NCI-H748 treated with DMSO at 0.1 percent for 48 hours (cell line): ENCODE data around the gene TFE3.
"Not testable (repeated sequence)": the region's sequence is repeated elsewhere in the genome, so short reads cannot be mapped to it uniquely, and the experiment has no call there.

Source experiments
- DNase-seq: peaks from one replicate; lab custom pipeline; 2025; lab: John Stamatoyannopoulos, UW

Gene TFE3

GRCh38 chrX:49001521-49002090, 41.6 kb downstream of the TFE3 start:
- DNase-seq, result no peak

GRCh38 chrX:49000636-49001035, 42.5 kb downstream of the TFE3 start:
- no peak for DNase-seq

GRCh38 chrX:48999030-48999429, 44.1 kb downstream of the TFE3 start:
- no peak for DNase-seq

- no peak for DNase-seq
Measured at GRCh38 chrX:48998391-48998790, 44.8 kb downstream of the TFE3 start.

GRCh38 chrX:48997865-48998264, 45.3 kb downstream of the TFE3 start:
- DNase-seq, result no peak

GRCh38 chrX:48997455-48997854, 45.7 kb downstream of the TFE3 start:
- DNase-seq, result no peak

- no peak for DNase-seq
Measured at GRCh38 chrX:48996969-48997368, 46.2 kb downstream of the TFE3 start.

GRCh38 chrX:48992341-48992740, 50.8 kb downstream of the TFE3 start:
- no peak for DNase-seq

GRCh38 chrX:48989483-48989882, 53.7 kb downstream of the TFE3 start:
- no peak for DNase-seq

- no peak for DNase-seq
Measured at GRCh38 chrX:48983896-48984295, 59.3 kb downstream of the TFE3 start.

GRCh38 chrX:48983081-48983480, 60.1 kb downstream of the TFE3 start:
- DNase-seq, result no peak

GRCh38 chrX:48981178-48981577, 62.0 kb downstream of the TFE3 start:
- DNase-seq, result no peak

- DNase-seq, result not testable (repeated sequence)
Measured at GRCh38 chrX:48980341-48980740, 62.8 kb downstream of the TFE3 start.
